Measurements from ENCODE around the gene TIGIT.

TIGIT gene

DNA sequence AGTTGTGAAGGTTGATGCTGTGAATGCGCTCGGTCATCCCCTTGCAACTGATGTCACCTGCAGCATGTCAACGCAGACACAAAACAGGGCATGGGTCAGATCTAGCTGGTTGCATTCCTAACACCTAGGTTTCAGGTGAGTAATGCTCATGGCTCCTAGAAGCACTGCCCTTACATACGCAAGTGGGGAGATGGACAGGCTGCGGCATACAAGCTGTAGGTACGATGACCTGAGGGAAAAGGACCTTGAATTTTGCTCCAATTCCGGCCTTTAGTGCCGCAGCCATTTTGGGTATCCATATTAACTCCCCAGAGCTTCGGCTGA lies 58.0 kb downstream of the TIGIT start:
- DNase-seq (ENCODE audit: low read depth): no peak

GRCh38 chr3:114355653-114356052 lies 61.8 kb downstream of the TIGIT start:
- DNase-seq (ENCODE audit: low read depth): no peak

DNA sequence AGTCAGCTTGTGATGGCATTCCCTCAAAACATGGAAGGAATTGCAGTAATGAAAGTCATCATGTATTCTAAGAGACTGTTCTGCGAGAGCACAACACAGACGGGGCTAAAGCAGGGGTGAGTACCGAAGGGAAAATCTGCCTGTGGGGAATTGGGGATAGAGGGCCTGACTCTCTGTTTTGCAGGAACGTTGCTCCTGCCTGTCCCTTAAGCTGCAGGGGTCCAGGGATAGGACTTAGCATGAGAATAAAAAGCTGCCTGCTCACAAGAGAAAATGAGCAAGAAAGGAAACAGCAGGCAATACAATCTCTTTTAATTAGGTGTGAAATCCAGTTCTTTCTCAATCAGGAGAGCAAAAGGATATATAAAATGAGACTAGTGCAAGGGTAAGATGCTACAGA lies 62.2 kb downstream of the TIGIT start:
- no peak for DNase-seq (ENCODE audit: low read depth)

GRCh38 chr3:114356525-114356924 lies 62.7 kb downstream of the TIGIT start:
- DNase-seq (ENCODE audit: low read depth): no peak
